HEK293 (cell line): ENCODE data around the gene SP140L.

ENCODE experiments used
- BCL11A ChIP-seq: fragments of 450-650 bp; formaldehyde crosslinking; IDR thresholded peaks from 2 replicates; pipeline ENCODE4 v1.5.1; 2016; ENCODE audit warnings: low read depth, missing biosample characterization, missing genetic modification characterization
- GFI1B ChIP-seq: fragments of 450-650 bp; formaldehyde crosslinking; IDR thresholded peaks from 2 replicates; pipeline ENCODE4 v1.5.1; 2016; ENCODE audit warnings: missing biosample characterization, missing genetic modification characterization
- SP7 ChIP-seq: fragments of 450-650 bp; formaldehyde crosslinking; IDR thresholded peaks from 2 replicates; pipeline ENCODE4 v1.5.1; 2016; ENCODE audit warnings: missing biosample characterization, missing genetic modification characterization
- ZNF24 ChIP-seq: fragments of 450-650 bp; formaldehyde crosslinking; IDR thresholded peaks from 2 replicates; pipeline ENCODE4 v1.5.1; 2016; ENCODE audit warnings: missing biosample characterization, missing genetic modification characterization
- ZNF274 ChIP-seq, 2 experiments: fragments of 200-500 bp in 1 of 2; fragments of 450-650 bp in 1 of 2; sonication (Bioruptor generic) in 1 of 2; formaldehyde crosslinking in 1 of 2; IDR thresholded peaks; 2 replicates each; pipeline versions ENCODE4 v1.5.1 to v1.6.1; 2014 to 2016; ENCODE audit warnings: borderline replicate concordance in 1 of 2, inconsistent platforms in 1 of 2, low read length in 1 of 2, missing biosample characterization in 1 of 2, missing genetic modification characterization in 1 of 2
- ZNF394 ChIP-seq: fragments of 450-650 bp; formaldehyde crosslinking; IDR thresholded peaks from 2 replicates; pipeline ENCODE4 v1.5.1; 2016; ENCODE audit warnings: missing biosample characterization, missing genetic modification characterization, mild to moderate bottlenecking, moderate library complexity, borderline replicate concordance
- ZNF830 ChIP-seq: fragments of 450-650 bp; IDR thresholded peaks from 2 replicates; pipeline ENCODE4 v1.5.0; 2018; ENCODE audit warnings: missing biosample characterization, missing genetic modification characterization, low read depth, mild to moderate bottlenecking, moderate library complexity
- ZNF837 ChIP-seq: fragments of 450-650 bp; formaldehyde crosslinking; IDR thresholded peaks from 2 replicates; pipeline ENCODE4 v1.5.1; 2016; ENCODE audit warnings: missing biosample characterization, missing genetic modification characterization
- TF ChIP-seq, protein P1 (sequence below): fragments of 450-650 bp; formaldehyde crosslinking; IDR thresholded peaks from 2 replicates; pipeline ENCODE4 v1.5.1; 2017; ENCODE audit warnings: missing biosample characterization, missing genetic modification characterization
- TF ChIP-seq, protein P2 (sequence below): fragments of 450-650 bp; formaldehyde crosslinking; IDR thresholded peaks from 2 replicates; pipeline ENCODE4 v1.5.1; 2016; ENCODE audit warnings: missing biosample characterization, missing genetic modification characterization, low read depth
- TF ChIP-seq, protein P3 (sequence below): fragments of 450-650 bp; formaldehyde crosslinking; IDR thresholded peaks from 2 replicates; pipeline ENCODE4 v1.5.1; 2016; ENCODE audit warnings: missing biosample characterization, missing genetic modification characterization
- TF ChIP-seq, protein P4 (sequence below): fragments of 450-650 bp; formaldehyde crosslinking; IDR thresholded peaks from 2 replicates; pipeline ENCODE4 v1.5.1; 2016; ENCODE audit warnings: missing biosample characterization, missing genetic modification characterization
- TF ChIP-seq, protein P5 (sequence below): fragments of 450-650 bp; formaldehyde crosslinking; IDR thresholded peaks from 2 replicates; pipeline ENCODE4 v1.5.1; 2016; ENCODE audit warnings: missing biosample characterization, missing genetic modification characterization
- TF ChIP-seq, protein P6 (sequence below): fragments of 450-650 bp; formaldehyde crosslinking; IDR thresholded peaks from 2 replicates; pipeline ENCODE4 v1.5.1; 2016; ENCODE audit warnings: missing biosample characterization, missing genetic modification characterization

DNA sequence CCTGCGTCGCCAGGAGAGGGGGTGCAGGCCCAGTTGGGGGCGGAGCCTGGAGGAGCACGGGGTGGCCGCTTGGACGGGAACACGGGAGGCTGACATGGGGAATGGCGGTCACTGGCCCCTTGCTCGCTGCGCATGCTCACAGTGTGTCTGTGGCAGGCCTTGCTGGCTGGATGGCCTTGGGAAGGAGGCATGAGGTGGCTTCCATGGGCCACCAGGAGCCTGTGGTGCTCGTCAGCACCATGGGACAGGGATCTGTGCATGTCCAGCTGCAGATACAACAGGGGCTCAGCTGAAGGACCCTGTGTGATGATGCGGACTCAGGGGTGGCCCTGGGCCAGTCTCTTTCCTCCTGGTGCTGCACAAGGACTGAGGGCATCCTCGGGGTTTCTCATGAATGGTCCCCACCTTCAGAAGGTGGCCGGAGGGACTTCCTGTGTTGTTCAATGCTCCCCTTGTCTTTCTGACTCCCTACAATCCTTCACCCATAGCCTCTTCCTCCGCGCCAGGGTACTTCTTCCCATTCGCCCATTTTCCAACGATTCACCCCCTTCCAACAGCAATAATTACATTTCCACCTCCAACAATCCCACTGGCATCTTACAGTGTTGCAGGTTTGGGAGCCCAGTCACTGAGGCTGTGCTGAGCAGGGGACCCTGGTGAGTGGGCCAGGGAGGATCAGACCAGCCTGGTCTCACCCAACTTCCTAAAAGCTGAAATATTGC is 3.4 kb upstream of the SP140L start:
- TF ChIP-seq ZNF837 (tag by site-specific recombination) = no peak
- TF ChIP-seq ZNF394 (tag by site-specific recombination) = no peak
- TF ChIP-seq ZNF274 (IDR thresholded peaks at IDR 0.05; ENCODE audit: low read length) = no peak
- no peak for TF ChIP-seq ZNF274 (tag by site-specific recombination; IDR thresholded peaks at IDR 0.05; ENCODE audit: borderline replicate concordance)
- TF ChIP-seq, protein P1, sequence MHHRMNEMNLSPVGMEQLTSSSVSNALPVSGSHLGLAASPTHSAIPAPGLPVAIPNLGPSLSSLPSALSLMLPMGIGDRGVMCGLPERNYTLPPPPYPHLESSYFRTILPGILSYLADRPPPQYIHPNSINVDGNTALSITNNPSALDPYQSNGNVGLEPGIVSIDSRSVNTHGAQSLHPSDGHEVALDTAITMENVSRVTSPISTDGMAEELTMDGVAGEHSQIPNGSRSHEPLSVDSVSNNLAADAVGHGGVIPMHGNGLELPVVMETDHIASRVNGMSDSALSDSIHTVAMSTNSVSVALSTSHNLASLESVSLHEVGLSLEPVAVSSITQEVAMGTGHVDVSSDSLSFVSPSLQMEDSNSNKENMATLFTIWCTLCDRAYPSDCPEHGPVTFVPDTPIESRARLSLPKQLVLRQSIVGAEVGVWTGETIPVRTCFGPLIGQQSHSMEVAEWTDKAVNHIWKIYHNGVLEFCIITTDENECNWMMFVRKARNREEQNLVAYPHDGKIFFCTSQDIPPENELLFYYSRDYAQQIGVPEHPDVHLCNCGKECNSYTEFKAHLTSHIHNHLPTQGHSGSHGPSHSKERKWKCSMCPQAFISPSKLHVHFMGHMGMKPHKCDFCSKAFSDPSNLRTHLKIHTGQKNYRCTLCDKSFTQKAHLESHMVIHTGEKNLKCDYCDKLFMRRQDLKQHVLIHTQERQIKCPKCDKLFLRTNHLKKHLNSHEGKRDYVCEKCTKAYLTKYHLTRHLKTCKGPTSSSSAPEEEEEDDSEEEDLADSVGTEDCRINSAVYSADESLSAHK (tag by site-specific recombination) = no peak
- TF ChIP-seq BCL11A (tag by site-specific recombination) = no peak
- TF ChIP-seq, protein P2, sequence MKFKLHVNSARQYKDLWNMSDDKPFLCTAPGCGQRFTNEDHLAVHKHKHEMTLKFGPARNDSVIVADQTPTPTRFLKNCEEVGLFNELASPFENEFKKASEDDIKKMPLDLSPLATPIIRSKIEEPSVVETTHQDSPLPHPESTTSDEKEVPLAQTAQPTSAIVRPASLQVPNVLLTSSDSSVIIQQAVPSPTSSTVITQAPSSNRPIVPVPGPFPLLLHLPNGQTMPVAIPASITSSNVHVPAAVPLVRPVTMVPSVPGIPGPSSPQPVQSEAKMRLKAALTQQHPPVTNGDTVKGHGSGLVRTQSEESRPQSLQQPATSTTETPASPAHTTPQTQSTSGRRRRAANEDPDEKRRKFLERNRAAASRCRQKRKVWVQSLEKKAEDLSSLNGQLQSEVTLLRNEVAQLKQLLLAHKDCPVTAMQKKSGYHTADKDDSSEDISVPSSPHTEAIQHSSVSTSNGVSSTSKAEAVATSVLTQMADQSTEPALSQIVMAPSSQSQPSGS = no peak
- no peak for TF ChIP-seq ZNF24 (tag by site-specific recombination)
- TF ChIP-seq, protein P3, sequence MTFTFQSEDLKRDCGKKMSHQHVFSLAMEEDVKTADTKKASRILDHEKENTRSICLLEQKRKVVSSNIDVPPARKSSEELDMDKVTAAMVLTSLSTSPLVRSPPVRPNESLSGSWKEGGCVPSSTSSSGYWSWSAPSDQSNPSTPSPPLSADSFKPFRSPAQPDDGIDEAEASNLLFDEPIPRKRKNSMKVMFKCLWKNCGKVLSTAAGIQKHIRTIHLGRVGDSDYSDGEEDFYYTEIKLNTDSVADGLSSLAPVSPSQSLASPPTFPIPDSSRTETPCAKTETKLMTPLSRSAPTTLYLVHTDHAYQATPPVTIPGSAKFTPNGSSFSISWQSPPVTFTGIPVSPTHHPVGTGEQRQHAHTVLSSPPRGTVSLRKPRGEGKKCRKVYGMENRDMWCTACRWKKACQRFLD (tag by site-specific recombination) = no peak
- TF ChIP-seq ZNF830 (tag by site-specific recombination) = no peak
- TF ChIP-seq, protein P4, sequence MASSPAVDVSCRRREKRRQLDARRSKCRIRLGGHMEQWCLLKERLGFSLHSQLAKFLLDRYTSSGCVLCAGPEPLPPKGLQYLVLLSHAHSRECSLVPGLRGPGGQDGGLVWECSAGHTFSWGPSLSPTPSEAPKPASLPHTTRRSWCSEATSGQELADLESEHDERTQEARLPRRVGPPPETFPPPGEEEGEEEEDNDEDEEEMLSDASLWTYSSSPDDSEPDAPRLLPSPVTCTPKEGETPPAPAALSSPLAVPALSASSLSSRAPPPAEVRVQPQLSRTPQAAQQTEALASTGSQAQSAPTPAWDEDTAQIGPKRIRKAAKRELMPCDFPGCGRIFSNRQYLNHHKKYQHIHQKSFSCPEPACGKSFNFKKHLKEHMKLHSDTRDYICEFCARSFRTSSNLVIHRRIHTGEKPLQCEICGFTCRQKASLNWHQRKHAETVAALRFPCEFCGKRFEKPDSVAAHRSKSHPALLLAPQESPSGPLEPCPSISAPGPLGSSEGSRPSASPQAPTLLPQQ (tag by site-specific recombination) = no peak
- TF ChIP-seq, protein P5, sequence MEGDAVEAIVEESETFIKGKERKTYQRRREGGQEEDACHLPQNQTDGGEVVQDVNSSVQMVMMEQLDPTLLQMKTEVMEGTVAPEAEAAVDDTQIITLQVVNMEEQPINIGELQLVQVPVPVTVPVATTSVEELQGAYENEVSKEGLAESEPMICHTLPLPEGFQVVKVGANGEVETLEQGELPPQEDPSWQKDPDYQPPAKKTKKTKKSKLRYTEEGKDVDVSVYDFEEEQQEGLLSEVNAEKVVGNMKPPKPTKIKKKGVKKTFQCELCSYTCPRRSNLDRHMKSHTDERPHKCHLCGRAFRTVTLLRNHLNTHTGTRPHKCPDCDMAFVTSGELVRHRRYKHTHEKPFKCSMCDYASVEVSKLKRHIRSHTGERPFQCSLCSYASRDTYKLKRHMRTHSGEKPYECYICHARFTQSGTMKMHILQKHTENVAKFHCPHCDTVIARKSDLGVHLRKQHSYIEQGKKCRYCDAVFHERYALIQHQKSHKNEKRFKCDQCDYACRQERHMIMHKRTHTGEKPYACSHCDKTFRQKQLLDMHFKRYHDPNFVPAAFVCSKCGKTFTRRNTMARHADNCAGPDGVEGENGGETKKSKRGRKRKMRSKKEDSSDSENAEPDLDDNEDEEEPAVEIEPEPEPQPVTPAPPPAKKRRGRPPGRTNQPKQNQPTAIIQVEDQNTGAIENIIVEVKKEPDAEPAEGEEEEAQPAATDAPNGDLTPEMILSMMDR = no peak
- TF ChIP-seq, protein P6, sequence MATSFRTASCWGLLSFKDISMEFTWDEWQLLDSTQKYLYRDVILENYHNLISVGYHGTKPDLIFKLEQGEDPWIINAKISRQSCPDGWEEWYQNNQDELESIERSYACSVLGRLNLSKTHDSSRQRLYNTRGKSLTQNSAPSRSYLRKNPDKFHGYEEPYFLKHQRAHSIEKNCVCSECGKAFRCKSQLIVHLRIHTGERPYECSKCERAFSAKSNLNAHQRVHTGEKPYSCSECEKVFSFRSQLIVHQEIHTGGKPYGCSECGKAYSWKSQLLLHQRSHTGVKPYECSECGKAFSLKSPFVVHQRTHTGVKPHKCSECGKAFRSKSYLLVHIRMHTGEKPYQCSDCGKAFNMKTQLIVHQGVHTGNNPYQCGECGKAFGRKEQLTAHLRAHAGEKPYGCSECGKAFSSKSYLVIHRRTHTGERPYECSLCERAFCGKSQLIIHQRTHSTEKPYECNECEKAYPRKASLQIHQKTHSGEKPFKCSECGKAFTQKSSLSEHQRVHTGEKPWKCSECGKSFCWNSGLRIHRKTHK (tag by site-specific recombination) = no peak
- no peak for TF ChIP-seq SP7 (tag by site-specific recombination)
- no peak for TF ChIP-seq GFI1B (tag by site-specific recombination)
